Measurements from ENCODE around the gene NOB1.
"Not testable (repeated sequence)": the region's sequence is repeated elsewhere in the genome, so short reads cannot be mapped to it uniquely, and the experiment has no call there.

NOB1 gene

DNA sequence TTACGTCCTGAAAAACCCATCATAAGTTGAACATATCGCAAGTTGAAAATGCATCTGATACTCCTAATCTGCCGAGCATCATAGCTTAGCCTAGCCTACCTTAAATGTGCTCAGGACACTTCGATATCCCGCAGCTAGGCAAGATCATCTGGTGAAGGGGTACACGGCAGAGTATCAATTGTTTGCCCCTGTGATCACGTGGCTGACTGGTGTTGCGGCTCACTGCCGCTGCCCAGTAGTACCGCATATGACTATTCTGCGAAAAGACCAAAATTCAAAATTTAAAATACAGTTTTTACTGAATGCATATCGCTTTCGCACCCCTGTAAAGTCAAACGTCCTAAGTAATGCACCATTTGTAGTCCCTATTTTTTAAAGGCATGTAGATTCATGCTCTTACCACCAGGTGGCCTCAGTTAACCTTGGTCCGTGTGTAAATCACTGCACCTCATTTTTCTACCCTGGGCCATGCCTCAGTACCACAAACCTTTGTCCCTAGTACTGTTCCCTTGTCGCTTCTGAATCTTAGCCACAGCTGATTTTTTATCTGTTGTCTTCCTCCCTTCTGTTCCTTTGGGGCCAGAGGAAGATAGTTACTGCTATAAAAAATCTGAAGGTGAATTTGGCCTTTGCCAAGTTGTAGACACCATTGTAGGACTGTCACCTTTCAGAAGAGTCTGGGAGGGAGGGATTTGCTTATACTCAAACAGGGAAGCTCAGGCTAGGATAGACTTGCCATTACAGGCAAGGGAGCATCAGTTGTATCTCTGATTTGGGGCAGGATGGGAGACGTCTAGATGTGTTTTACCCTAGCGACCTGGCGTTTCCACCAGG, 41.8 kb upstream of the NOB1 start:
- H3K4me3 ChIP-seq (ENCODE audit: severe bottlenecking): no peak overlapping the region
- TF ChIP-seq, protein P1, sequence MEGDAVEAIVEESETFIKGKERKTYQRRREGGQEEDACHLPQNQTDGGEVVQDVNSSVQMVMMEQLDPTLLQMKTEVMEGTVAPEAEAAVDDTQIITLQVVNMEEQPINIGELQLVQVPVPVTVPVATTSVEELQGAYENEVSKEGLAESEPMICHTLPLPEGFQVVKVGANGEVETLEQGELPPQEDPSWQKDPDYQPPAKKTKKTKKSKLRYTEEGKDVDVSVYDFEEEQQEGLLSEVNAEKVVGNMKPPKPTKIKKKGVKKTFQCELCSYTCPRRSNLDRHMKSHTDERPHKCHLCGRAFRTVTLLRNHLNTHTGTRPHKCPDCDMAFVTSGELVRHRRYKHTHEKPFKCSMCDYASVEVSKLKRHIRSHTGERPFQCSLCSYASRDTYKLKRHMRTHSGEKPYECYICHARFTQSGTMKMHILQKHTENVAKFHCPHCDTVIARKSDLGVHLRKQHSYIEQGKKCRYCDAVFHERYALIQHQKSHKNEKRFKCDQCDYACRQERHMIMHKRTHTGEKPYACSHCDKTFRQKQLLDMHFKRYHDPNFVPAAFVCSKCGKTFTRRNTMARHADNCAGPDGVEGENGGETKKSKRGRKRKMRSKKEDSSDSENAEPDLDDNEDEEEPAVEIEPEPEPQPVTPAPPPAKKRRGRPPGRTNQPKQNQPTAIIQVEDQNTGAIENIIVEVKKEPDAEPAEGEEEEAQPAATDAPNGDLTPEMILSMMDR (IDR thresholded peaks at IDR 0.05; ENCODE audit: poor library complexity, severe bottlenecking): peak; percentile 90
- DNase-seq (ENCODE audit: low spot score) (no peak), ATAC-seq (ENCODE audit: low read depth) (peak; percentile 78)
- no peaks in the 10 kb centered on the region for H3K4me1 ChIP-seq (ENCODE audit: insufficient read depth, poor library complexity, severe bottlenecking)
- H3K27ac ChIP-seq (ENCODE audit: poor library complexity, severe bottlenecking): no peak overlapping the region
- peaks cover 4% of the 10 kb centered on the region for H3K36me3 ChIP-seq (ENCODE audit: low read depth)
- no peaks in the 10 kb centered on the region for H3K27me3 ChIP-seq (ENCODE audit: insufficient read depth, poor library complexity, severe bottlenecking)
- H3K9me3 ChIP-seq (ENCODE audit: severe bottlenecking): no peaks in the 10 kb centered on the region

DNA sequence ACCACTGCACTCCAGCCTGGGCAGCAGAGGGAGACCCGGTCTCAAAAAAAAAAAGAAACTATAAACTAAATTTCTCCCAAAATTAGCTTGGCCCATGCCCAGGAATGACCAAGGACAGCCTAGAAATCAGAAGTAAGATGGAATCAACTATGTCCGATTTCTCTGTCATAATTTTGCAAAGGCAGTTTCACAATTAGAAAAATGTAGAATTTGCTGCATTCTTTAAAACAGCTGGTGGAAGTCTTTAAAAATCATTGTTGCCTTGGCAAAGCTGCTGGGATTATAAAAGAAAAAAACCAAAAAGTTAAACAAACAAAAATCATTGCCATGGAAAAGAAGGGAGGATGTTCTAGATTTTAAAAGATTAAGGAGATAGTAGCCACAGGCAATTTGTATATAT, 39.8 kb upstream of the NOB1 start:
- DNase-seq (ENCODE audit: low spot score) (no peak), ATAC-seq (ENCODE audit: low read depth) (no peak)
- Histone ChIP-seq H3K4me3 (ENCODE audit: severe bottlenecking) (no peak overlapping the region), H3K4me1 (ENCODE audit: insufficient read depth, poor library complexity, severe bottlenecking) (no peaks in the 10 kb centered on the region), H3K36me3 (ENCODE audit: low read depth) (peaks cover 4% of the 10 kb centered on the region), H3K9me3 (ENCODE audit: severe bottlenecking) (no peaks in the 10 kb centered on the region), H3K27ac (ENCODE audit: poor library complexity, severe bottlenecking) (no peak overlapping the region), H3K27me3 (ENCODE audit: insufficient read depth, poor library complexity, severe bottlenecking) (no peaks in the 10 kb centered on the region)
- TF ChIP-seq, protein P1 (IDR thresholded peaks at IDR 0.05; ENCODE audit: poor library complexity, severe bottlenecking): no peak

- Histone ChIP-seq H3K27ac (ENCODE audit: poor library complexity, severe bottlenecking) (no peak overlapping the region), H3K9me3 (ENCODE audit: severe bottlenecking) (no peaks in the 10 kb centered on the region), H3K4me1 (ENCODE audit: insufficient read depth, poor library complexity, severe bottlenecking) (no peaks in the 10 kb centered on the region), H3K27me3 (ENCODE audit: insufficient read depth, poor library complexity, severe bottlenecking) (no peaks in the 10 kb centered on the region), H3K4me3 (ENCODE audit: severe bottlenecking) (no peak overlapping the region), H3K36me3 (ENCODE audit: low read depth) (peaks cover 4% of the 10 kb centered on the region; the same call in 1 of the 2 replicates)
- TF ChIP-seq, protein P1 (IDR thresholded peaks at IDR 0.05; ENCODE audit: poor library complexity, severe bottlenecking): no peak
- DNase-seq (ENCODE audit: low spot score) (no peak), ATAC-seq (ENCODE audit: low read depth) (no peak)
Measured at GRCh38 chr16:69793526-69793925, 38.8 kb upstream of the NOB1 start.

DNA sequence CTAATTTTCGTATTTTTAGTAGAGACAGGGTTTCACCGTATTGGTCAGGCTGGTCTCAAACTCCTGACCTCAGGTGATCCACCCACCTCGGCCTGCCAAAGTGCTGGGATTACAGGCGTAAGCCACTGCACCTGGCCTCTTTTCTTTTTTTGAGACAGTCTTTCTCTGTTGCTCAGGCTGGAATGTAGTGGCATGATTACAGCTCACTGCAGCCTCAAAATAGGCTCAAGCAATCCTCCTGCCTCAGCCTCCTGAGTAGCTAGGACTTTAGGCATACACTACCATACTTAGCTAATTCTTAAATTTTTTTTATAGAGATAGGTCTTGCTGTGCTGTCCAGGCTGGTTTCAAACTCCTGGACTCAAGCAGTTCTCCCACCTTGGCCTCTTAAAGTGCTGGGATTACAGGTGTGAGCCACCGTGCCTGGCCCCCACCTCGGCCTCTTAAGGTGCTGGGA, 36.7 kb upstream of the NOB1 start:
- H3K27me3 ChIP-seq (ENCODE audit: insufficient read depth, poor library complexity, severe bottlenecking); H3K27ac ChIP-seq (ENCODE audit: poor library complexity, severe bottlenecking); H3K9me3 ChIP-seq (ENCODE audit: severe bottlenecking); DNase-seq (ENCODE audit: low spot score); ATAC-seq (ENCODE audit: low read depth); H3K36me3 ChIP-seq (ENCODE audit: low read depth); H3K4me1 ChIP-seq (ENCODE audit: insufficient read depth, poor library complexity, severe bottlenecking); H3K4me3 ChIP-seq (ENCODE audit: severe bottlenecking): not testable (repeated sequence)

GRCh38 chr16:69787883-69788282, 33.2 kb upstream of the NOB1 start:
- Histone ChIP-seq H3K27ac (ENCODE audit: poor library complexity, severe bottlenecking) (no peak overlapping the region), H3K4me3 (ENCODE audit: severe bottlenecking) (no peak overlapping the region), H3K36me3 (ENCODE audit: low read depth) (peaks cover 10% of the 10 kb centered on the region), H3K9me3 (ENCODE audit: severe bottlenecking) (no peaks in the 10 kb centered on the region), H3K4me1 (ENCODE audit: insufficient read depth, poor library complexity, severe bottlenecking) (no peaks in the 10 kb centered on the region), H3K27me3 (ENCODE audit: insufficient read depth, poor library complexity, severe bottlenecking) (no peaks in the 10 kb centered on the region)
- ATAC-seq (ENCODE audit: low read depth): no peak
- DNase-seq (ENCODE audit: low spot score): no peak
- TF ChIP-seq, protein P1 (IDR thresholded peaks at IDR 0.05; ENCODE audit: poor library complexity, severe bottlenecking): no peak
